Loucy (cell line): ENCODE results near the gene TSPEAR.

Experiments
- H2AFZ ChIP-seq: fragments of 200-600 bp; sonication (generic); 2 replicates; pipeline ENCODE4 v1.6.0; 2016; ENCODE audit warnings: antibody characterized with exemption, mild to moderate bottlenecking, low read length, moderate library complexity
- H3F3A ChIP-seq: fragments of 200-600 bp; 2 replicates; pipeline ENCODE4 v1.6.0; 2016; ENCODE audit warnings: antibody characterized with exemption, low read depth, mild to moderate bottlenecking
- H3K27me3 ChIP-seq: fragments of 200-600 bp; sonication (generic); 2 replicates; pipeline ENCODE4 v1.6.1; 2014; ENCODE audit warnings: low read length, mild to moderate bottlenecking; ENCODE audit not compliant: insufficient read depth, poor library complexity, severe bottlenecking
- H3K36me3 ChIP-seq: fragments of 200-600 bp; sonication (generic); 2 replicates; pipeline ENCODE4 v1.6.1; 2016; ENCODE audit warnings: low read length; ENCODE audit not compliant: insufficient read depth
- H3K4me1 ChIP-seq: fragments of 200-600 bp; sonication (generic); 2 replicates; pipeline ENCODE4 v1.5.1; 2014; ENCODE audit warnings: low read length, mild to moderate bottlenecking; ENCODE audit not compliant: insufficient read depth, poor library complexity, severe bottlenecking
- H3K4me2 ChIP-seq: fragments of 200-600 bp; sonication (generic); 2 replicates; pipeline ENCODE4 v1.6.0; 2014; ENCODE audit warnings: antibody characterized with exemption, low read length, low read depth, mild to moderate bottlenecking; ENCODE audit not compliant: poor library complexity, severe bottlenecking
- H3K4me3 ChIP-seq: fragments of 200-600 bp; sonication (generic); 2 replicates; pipeline ENCODE4 v1.5.1; 2014; ENCODE audit warnings: low read length, mild to moderate bottlenecking, mixed read lengths; ENCODE audit not compliant: poor library complexity, severe bottlenecking
- H3K79me2 ChIP-seq: fragments of 200-600 bp; sonication (generic); 2 replicates; pipeline ENCODE4 v1.6.1; 2014; ENCODE audit warnings: low read length; ENCODE audit not compliant: insufficient read depth
- H3K9ac ChIP-seq: fragments of 200-600 bp; sonication (generic); 2 replicates; pipeline ENCODE4 v1.6.0; 2014; ENCODE audit warnings: mild to moderate bottlenecking, low read depth, low read length, moderate library complexity; ENCODE audit not compliant: poor library complexity, severe bottlenecking
- H3K9me2 ChIP-seq: fragments of 200-600 bp; sonication (generic); replicated peaks from 2 replicates; pipeline ENCODE4 v1.6.1; 2016; ENCODE audit warnings: low read depth, low read length, mixed read lengths
- H3K9me3 ChIP-seq: fragments of 200-600 bp; sonication (generic); 2 replicates; pipeline ENCODE4 v1.6.1; 2014; ENCODE audit warnings: mild to moderate bottlenecking, antibody characterized with exemption, low read length, low read depth; ENCODE audit not compliant: insufficient read depth
- H4K20me1 ChIP-seq: fragments of 200-600 bp; sonication (generic); 2 replicates; pipeline ENCODE4 v1.6.0; 2014; ENCODE audit warnings: antibody characterized with exemption, low read length, mild to moderate bottlenecking; ENCODE audit not compliant: insufficient read depth, poor library complexity, severe bottlenecking
- EZH2phosphoT487 ChIP-seq: fragments of 200-600 bp; IDR thresholded peaks from 2 replicates; pipeline ENCODE4 v1.6.1; 2018; ENCODE audit warnings: antibody characterized with exemption, mild to moderate bottlenecking, moderate library complexity, borderline replicate concordance
- TF ChIP-seq, protein P1 (sequence below): fragments of 200-600 bp; sonication (generic); conservative IDR thresholded peaks from 2 replicates; pipeline ENCODE4 v1.5.1; 2014; ENCODE audit warnings: mild to moderate bottlenecking, antibody characterized with exemption, low read length

Gene TSPEAR

DNA sequence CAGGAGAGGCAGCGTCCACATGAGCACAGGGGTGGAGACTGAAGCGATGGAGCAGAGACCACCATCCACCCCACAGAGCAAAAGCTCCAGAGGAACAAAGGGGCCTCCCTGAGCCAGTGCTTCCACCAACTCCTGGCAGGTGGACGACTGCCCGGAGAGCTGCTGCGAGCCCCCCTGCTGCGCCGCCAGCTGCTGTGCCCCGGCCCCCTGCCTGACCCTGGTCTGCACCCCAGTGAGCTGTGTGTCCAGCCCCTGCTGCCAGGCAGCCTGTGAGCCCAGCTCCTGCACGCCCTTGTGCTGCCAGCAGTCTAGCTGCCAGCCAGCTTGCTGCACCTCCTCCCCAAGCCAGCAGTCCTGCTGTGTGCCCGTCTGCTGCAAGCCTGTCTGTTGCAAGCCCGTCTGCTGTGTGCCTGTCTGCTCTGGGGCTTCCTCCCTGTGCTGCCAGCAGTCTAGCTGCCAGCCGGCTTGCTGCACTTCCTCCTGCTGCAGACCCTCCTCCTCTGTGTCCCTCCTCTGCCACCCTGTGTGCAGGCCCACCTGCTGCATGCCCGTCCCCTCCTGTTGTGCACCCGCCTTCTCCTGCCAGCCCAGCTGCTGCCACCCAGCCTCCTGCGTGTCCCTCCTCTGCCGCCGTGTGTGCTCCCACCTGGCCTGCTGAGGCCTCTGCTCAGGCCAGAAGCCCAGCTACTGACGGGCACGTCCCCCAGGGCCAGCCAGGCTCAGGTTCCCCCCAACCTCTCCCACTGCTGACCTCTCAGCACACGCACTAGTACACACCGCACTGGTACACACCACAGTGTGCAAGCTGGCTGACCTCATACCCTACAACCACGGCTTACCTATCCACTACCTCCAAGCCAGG is 9.0 kb downstream of the TSPEAR start:
- Histone ChIP-seq H3K9me2 (no peaks in the 10 kb centered on the region), H3K4me1 (no peaks in the 10 kb centered on the region), H3K4me2 (no peak overlapping the region), H3K4me3 (no peak overlapping the region), H3K79me2 (no peaks in the 10 kb centered on the region), H2AFZ (no peak overlapping the region), H3K36me3 (no peaks in the 10 kb centered on the region), H4K20me1 (no peaks in the 10 kb centered on the region), H3K9ac (no peak overlapping the region), H3K27me3 (no peaks in the 10 kb centered on the region), H3K9me3 (no peaks in the 10 kb centered on the region), H3F3A (no peaks in the 10 kb centered on the region)
- no peak for TF ChIP-seq EZH2phosphoT487
- TF ChIP-seq, protein P1, sequence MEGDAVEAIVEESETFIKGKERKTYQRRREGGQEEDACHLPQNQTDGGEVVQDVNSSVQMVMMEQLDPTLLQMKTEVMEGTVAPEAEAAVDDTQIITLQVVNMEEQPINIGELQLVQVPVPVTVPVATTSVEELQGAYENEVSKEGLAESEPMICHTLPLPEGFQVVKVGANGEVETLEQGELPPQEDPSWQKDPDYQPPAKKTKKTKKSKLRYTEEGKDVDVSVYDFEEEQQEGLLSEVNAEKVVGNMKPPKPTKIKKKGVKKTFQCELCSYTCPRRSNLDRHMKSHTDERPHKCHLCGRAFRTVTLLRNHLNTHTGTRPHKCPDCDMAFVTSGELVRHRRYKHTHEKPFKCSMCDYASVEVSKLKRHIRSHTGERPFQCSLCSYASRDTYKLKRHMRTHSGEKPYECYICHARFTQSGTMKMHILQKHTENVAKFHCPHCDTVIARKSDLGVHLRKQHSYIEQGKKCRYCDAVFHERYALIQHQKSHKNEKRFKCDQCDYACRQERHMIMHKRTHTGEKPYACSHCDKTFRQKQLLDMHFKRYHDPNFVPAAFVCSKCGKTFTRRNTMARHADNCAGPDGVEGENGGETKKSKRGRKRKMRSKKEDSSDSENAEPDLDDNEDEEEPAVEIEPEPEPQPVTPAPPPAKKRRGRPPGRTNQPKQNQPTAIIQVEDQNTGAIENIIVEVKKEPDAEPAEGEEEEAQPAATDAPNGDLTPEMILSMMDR, result no peak

DNA sequence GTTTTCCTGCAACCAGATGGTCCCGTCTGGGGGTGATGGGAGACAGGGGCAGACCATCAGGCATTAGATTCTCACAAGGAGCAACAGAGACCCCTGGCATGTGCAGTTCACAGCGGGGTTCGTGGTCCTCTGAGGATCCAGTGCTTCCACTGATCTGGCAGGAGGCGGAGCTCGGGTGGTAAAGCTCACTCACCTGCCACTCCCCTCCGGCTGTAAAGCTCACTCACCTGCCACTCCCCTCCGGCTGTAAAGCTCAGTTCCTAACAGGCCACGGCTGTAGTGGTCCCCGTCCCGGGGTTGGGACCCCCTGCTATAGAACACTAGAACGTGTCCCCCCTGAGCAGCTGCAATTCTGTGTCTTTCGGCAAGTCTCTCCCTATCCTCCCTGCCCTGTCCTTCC is 9.8 kb downstream of the TSPEAR start:
- H4K20me1 ChIP-seq, result no peaks in the 10 kb centered on the region
- H3K27me3 ChIP-seq, result no peaks in the 10 kb centered on the region
- no peak overlapping the region for H3K4me2 ChIP-seq
- H3K4me3 ChIP-seq, result no peak overlapping the region
- no peaks in the 10 kb centered on the region for H3K79me2 ChIP-seq
- no peak for TF ChIP-seq EZH2phosphoT487
- TF ChIP-seq, protein P1, result no peak
- no peaks in the 10 kb centered on the region for H3K4me1 ChIP-seq
- H3K9me3 ChIP-seq, result no peaks in the 10 kb centered on the region
- H2AFZ ChIP-seq, result no peak overlapping the region
- no peaks in the 10 kb centered on the region for H3K36me3 ChIP-seq
- H3F3A ChIP-seq, result no peaks in the 10 kb centered on the region
- H3K9me2 ChIP-seq, result no peaks in the 10 kb centered on the region
- no peak overlapping the region for H3K9ac ChIP-seq

DNA sequence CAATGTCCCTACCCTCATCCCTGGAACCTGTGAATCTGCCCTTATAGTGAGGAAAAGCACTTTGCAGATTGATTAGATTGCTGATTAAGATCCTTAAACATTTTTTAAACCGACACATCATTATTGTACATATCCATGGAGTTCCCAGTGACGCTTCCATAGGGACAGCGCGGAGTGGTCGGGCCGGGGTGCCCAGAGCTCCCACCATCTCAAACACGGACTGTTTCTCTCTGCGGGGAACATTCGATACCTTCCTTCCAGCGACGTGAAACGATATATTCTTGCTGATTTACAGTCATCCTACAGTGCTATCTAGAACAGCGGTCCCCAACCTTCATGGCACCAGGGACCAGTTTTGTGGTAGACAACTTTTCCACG is 10.4 kb downstream of the TSPEAR start:
- H3K36me3 ChIP-seq, result no peaks in the 10 kb centered on the region
- H3K4me3 ChIP-seq, result no peak overlapping the region
- H3K79me2 ChIP-seq, result no peaks in the 10 kb centered on the region
- H3K4me2 ChIP-seq, result no peak overlapping the region
- H2AFZ ChIP-seq, result no peak overlapping the region
- no peak for TF ChIP-seq EZH2phosphoT487
- TF ChIP-seq, protein P1, result no peak
- no peaks in the 10 kb centered on the region for H4K20me1 ChIP-seq
- H3K4me1 ChIP-seq, result no peaks in the 10 kb centered on the region
- no peaks in the 10 kb centered on the region for H3F3A ChIP-seq
- H3K9me2 ChIP-seq, result no peaks in the 10 kb centered on the region
- no peak overlapping the region for H3K9ac ChIP-seq
- no peaks in the 10 kb centered on the region for H3K27me3 ChIP-seq
- H3K9me3 ChIP-seq, result no peaks in the 10 kb centered on the region
